ENCODE results near the gene GLT1D1. TPM values are rescaled to one million over a fixed set of nuclear protein-coding genes. Genes with fewer than 3 reads are reported as not detected.

The GLT1D1 gene
- total and polyA plus RNA-seq, 2 of the 8 experiments (the other 6 are each of a cell fraction or from before 2014, with no cell fraction given) = 1.5 to 3.6 TPM

DNA sequence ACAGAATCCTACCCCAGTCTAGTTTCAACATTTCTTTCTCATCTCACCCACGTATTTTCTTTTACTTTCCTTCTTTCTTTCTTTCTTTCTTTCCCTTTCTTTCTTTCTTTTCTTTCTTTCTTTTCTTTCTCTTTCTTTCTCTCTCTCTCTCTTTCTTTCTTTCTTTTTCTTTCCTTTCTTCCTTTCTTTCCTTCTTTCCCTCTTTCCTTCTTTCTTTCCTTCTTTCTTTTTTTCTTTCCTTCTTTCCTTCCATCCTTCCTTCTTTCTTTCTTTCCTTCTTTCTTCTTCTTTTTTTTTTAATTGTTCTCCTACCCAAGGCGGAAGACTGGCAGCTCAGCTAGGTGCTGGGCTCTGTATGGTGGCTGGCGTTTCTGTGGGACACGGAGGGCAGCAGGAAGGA, 55.0 kb downstream of the GLT1D1 start:
- Histone ChIP-seq H3K56ac (replicated peaks; ENCODE audit: insufficient read length, low read depth, low read length) (no peak overlapping the region), H3K4me2 (ENCODE audit: insufficient read depth in 1 of 2, low read depth in 2 of 2, low read length in 2 of 2) (no peak overlapping the region), H2BK12ac (ENCODE audit: low read depth, low read length) (no peak overlapping the region), H3K23me2 (ENCODE audit: low read depth, low read length) (no peaks in the 10 kb centered on the region), H3K79me1 (ENCODE audit: low read depth, low read length) (no peaks in the 10 kb centered on the region), H2AK5ac (ENCODE audit: low read depth, low read length) (no peak overlapping the region), H3K18ac (ENCODE audit: extremely low read depth, low read length) (no peak overlapping the region), H4K20me1 (replicated peaks in 1 of 2; ENCODE audit: control insufficient read depth in 1 of 2, insufficient read depth in 2 of 2, low read length in 2 of 2) (no peaks in the 10 kb centered on the region), H4K91ac (replicated peaks; ENCODE audit: insufficient read length, low read length) (no peak overlapping the region), H3K9me3 (ENCODE audit: insufficient read depth in 2 of 2, low read depth in 1 of 2, low read length in 1 of 2) (no peaks in the 10 kb centered on the region), H4K8ac (ENCODE audit: extremely low read depth, insufficient read depth, low read length) (no peak overlapping the region), H3K27me3 (replicated peaks in 1 of 4; ENCODE audit: control insufficient read depth in 3 of 4, extremely low read depth in 1 of 4, insufficient read depth in 3 of 4, low read length in 3 of 4) (no peaks in the 10 kb centered on the region), H3K9ac (replicated peaks in 1 of 4; ENCODE audit: extremely low read depth in 1 of 4, low read depth in 3 of 4, low read length in 3 of 4) (no peak overlapping the region), H3K27ac (ENCODE audit: low read depth, low read length) (no peak overlapping the region), H3K79me2 (ENCODE audit: control insufficient read depth in 1 of 2, insufficient read depth in 2 of 2, low read length in 2 of 2) (no peaks in the 10 kb centered on the region), H3K36me3 (ENCODE audit: control insufficient read depth in 2 of 4, insufficient read depth in 4 of 4, low read length in 3 of 4) (no peaks in the 10 kb centered on the region; a peak in 1 of 8 replicates), H2AFZ (ENCODE audit: low read length) (no peak overlapping the region), H3K14ac (ENCODE audit: insufficient read length) (no peak overlapping the region), H2BK15ac (ENCODE audit: low read length) (no peak overlapping the region), H3K4me1 (replicated peaks in 1 of 4; ENCODE audit: control insufficient read depth in 3 of 4, insufficient read depth in 4 of 4, low read length in 3 of 4) (no peaks in the 10 kb centered on the region), H2BK20ac (ENCODE audit: low read length) (no peak overlapping the region), H2BK120ac (replicated peaks; ENCODE audit: low read depth, low read length) (no peak overlapping the region), H3K4ac (replicated peaks; ENCODE audit: insufficient read length, low read depth, low read length) (no peak overlapping the region), H4K5ac (ENCODE audit: insufficient read length, low read depth, low read length) (no peak overlapping the region), H3K23ac (ENCODE audit: insufficient read length) (no peak overlapping the region), H3K4me3 (ENCODE audit: extremely low read depth in 1 of 4, insufficient read depth in 2 of 4, low read depth in 3 of 4, low read length in 4 of 4) (no peak overlapping the region), H2BK5ac (ENCODE audit: low read depth, low read length) (no peak overlapping the region)
- WGBS, 2 experiments (ENCODE audit: extremely low coverage in 1 of 2, insufficient coverage in 1 of 2, insufficient read length in 1 of 2, insufficient replicate concordance in 2 of 2, low coverage in 1 of 2, low lambda C conversion rate in 2 of 2, missing lambda C conversion rate in 1 of 2) = 94 to 100% methylated on average over 1 to 2 of the region's 4 CpGs
- POLR2A ChIA-PET (ENCODE audit: partially characterized antibody) = no interaction called here
- FAIRE-seq (no peak), DNase-seq (ENCODE audit: low read depth in 1 of 2, low spot score in 2 of 2) (no peak)
- CTCF ChIA-PET (ENCODE audit: partially characterized antibody) = interaction anchor here (0.7 kb wide), 1 partner anchor 51 kb away, joined by 3 read pairs; no protein-coding TSS in a partner anchor
- no peak for TF ChIP-seq YY1 (IDR thresholded peaks at IDR 0.05; ENCODE audit: low read depth, low read length)
- no peak for TF ChIP-seq CHD2 (IDR thresholded peaks at IDR 0.05; ENCODE audit: low read length)
- no peak for TF ChIP-seq JUN (IDR thresholded peaks at IDR 0.05; ENCODE audit: low read depth, low read length)
- TF ChIP-seq RAD21 (IDR thresholded peaks at IDR 0.05 in 1 of 2, conservative IDR thresholded peaks at IDR 0.05 in 1 of 2; ENCODE audit: low read depth in 2 of 2, low read length in 2 of 2) = no peak
- TF ChIP-seq KDM5A (IDR thresholded peaks at IDR 0.05; ENCODE audit: low read length) = no peak

Measured in H1 (cell line).